Measurements from ENCODE around the gene RPS6KA4. TPM values are rescaled to one million over a fixed set of nuclear protein-coding genes. Genes with fewer than 3 reads are reported as not detected.

The RPS6KA4 gene
- total and polyA plus RNA-seq, 2 of the 13 experiments (the other 11 are each of a cell fraction or from before 2014, with no cell fraction given) = 8.9 to 14.2 TPM

- TF ChIP-seq NFYC (CRISPR knock-in tag; IDR thresholded peaks at IDR 0.05) = no peak
- no peak for TF ChIP-seq ESRRA (CRISPR knock-in tag; IDR thresholded peaks at IDR 0.05; ENCODE audit: low read depth)
- TF ChIP-seq ISL2 (CRISPR knock-in tag; IDR thresholded peaks at IDR 0.05) = no peak
Observed at GRCh38 chr11:64387916-64388315, 29.0 kb downstream of the RPS6KA4 start (continued).

GRCh38 chr11:64388894-64389293 lies 29.9 kb downstream of the RPS6KA4 start:
- Histone ChIP-seq H3K79me2 (ENCODE audit: insufficient read depth, low read length) (no peaks in the 10 kb centered on the region), H3K4me1 (ENCODE audit: insufficient read depth, low read length) (no peaks in the 10 kb centered on the region), H3K27me3 (ENCODE audit: control insufficient read depth in 1 of 2, insufficient read depth in 2 of 2, low read length in 2 of 2) (peaks cover 2 to 36% of the 10 kb centered on the region in 2 experiments; a peak in 4 of 5 replicates), H4K20me1 (ENCODE audit: insufficient read depth, low read length) (no peaks in the 10 kb centered on the region), H3K4me3 (replicated peaks in 1 of 3; ENCODE audit: insufficient read depth in 1 of 3, low read depth in 2 of 3, low read length in 3 of 3) (no peak overlapping the region), H3K9me3 (ENCODE audit: low read length) (no peaks in the 10 kb centered on the region), H3K9ac (ENCODE audit: insufficient read depth, low read depth, low read length) (no peak overlapping the region), H3K27ac (ENCODE audit: extremely low read length, insufficient read depth, low read length) (no peak overlapping the region), H2AFZ (ENCODE audit: low read length) (no peak overlapping the region), H3K36me3 (replicated peaks in 1 of 2; ENCODE audit: control insufficient read depth in 1 of 2, insufficient read depth in 2 of 2, low read length in 2 of 2) (no peaks in the 10 kb centered on the region), H3K4me2 (ENCODE audit: low read depth, low read length) (no peak overlapping the region)
- intact Hi-C loops (cut with micrococcal nuclease; ENCODE audit: unreplicated experiment) (no loop called here), in situ Hi-C loops (cut with HindIII; ENCODE audit: extremely low pct_ligation_motif_present, low pct_unique_long_range_greater_than_20kb) (no loop called here)
- ATAC-seq (no peak), FAIRE-seq (no peak), DNase-seq (ENCODE audit: low spot score) (no peak)
- ChIA-PET CTCF (ENCODE audit: low intra/inter-chr PET ratio, low total read pairs) (no interaction called here), POLR2A (no interaction called here)
- 33% methylated on average over 3 of the region's 10 CpGs for WGBS (ENCODE audit: low lambda C conversion rate)
- BruUV-seq (replicated peaks) = no TSS peak
- TF ChIP-seq CEBPZ (IDR thresholded peaks at IDR 0.05; ENCODE audit: low read length) (no peak), FLYWCH1 (CRISPR knock-in tag; IDR thresholded peaks at IDR 0.05) (no peak), ZNF589 (CRISPR knock-in tag; conservative IDR thresholded peaks at IDR 0.05) (no peak), MXD1 (CRISPR knock-in tag; IDR thresholded peaks at IDR 0.05) (no peak), YEATS4 (CRISPR knock-in tag; IDR thresholded peaks at IDR 0.05; ENCODE audit: borderline replicate concordance) (no peak), MIXL1 (CRISPR knock-in tag; IDR thresholded peaks at IDR 0.05) (no peak), ZKSCAN8 (CRISPR knock-in tag; IDR thresholded peaks at IDR 0.05; ENCODE audit: borderline replicate concordance) (no peak), TARDBP (CRISPR knock-in tag; IDR thresholded peaks at IDR 0.05) (no peak), CTCF (CRISPR knock-in tag; IDR thresholded peaks at IDR 0.05) (no peak), PHF8 (CRISPR knock-in tag; IDR thresholded peaks at IDR 0.05) (no peak), NFYC (CRISPR knock-in tag; IDR thresholded peaks at IDR 0.05) (no peak), ZNF891 (CRISPR knock-in tag; IDR thresholded peaks at IDR 0.05) (no peak), ZNF660 (CRISPR knock-in tag; IDR thresholded peaks at IDR 0.05; ENCODE audit: borderline replicate concordance, low read depth) (no peak), PLSCR1 (CRISPR knock-in tag; IDR thresholded peaks at IDR 0.05; ENCODE audit: borderline replicate concordance) (no peak), ZNF343 (CRISPR knock-in tag; IDR thresholded peaks at IDR 0.05) (no peak), YEATS2 (CRISPR knock-in tag; IDR thresholded peaks at IDR 0.05; ENCODE audit: borderline replicate concordance) (no peak)
